Type B pancreatic cell (in vitro differentiated cells): ENCODE results near the gene C19orf25. TPM values are rescaled to one million over a fixed set of nuclear protein-coding genes. Genes with fewer than 3 reads are reported as not detected.
A peak's percentile ranks its signal among the peaks of the same experiment; 100 is the strongest.

ENCODE experiments used
- DNase-seq: peaks from one replicate; pipeline ENCODE4 v3.0.0; 2021; ENCODE audit warnings: mixed read lengths; ENCODE audit not compliant: unreplicated experiment; ENCODE audit errors: extremely low spot score
- H3K27ac Mint-ChIP-seq: 2 replicates; pipeline ENCODE4 v1.8.0; 2021; ENCODE audit warnings: mild to moderate bottlenecking, mixed read lengths
- H3K27me3 Mint-ChIP-seq: 2 replicates; pipeline ENCODE4 v1.8.0; 2021; ENCODE audit warnings: mixed read lengths
- H3K36me3 Mint-ChIP-seq: 2 replicates; pipeline ENCODE4 v1.8.0; 2021; ENCODE audit warnings: mixed read lengths
- H3K4me1 Mint-ChIP-seq: one replicate; pipeline ENCODE4 v1.8.0; 2021; ENCODE audit warnings: mixed read lengths; ENCODE audit not compliant: unreplicated experiment
- H3K4me3 Mint-ChIP-seq: 2 replicates; pipeline ENCODE4 v1.8.0; 2021; ENCODE audit warnings: mild to moderate bottlenecking, mixed read lengths
- H3K9me3 Mint-ChIP-seq: 2 replicates; pipeline ENCODE4 v1.8.0; 2021; ENCODE audit warnings: mixed read lengths
- CTCF ChIP-seq: fragments of 200-600 bp; sonication (generic); conservative IDR thresholded peaks from 2 replicates; pipeline ENCODE4 v1.5.0; 2021; ENCODE audit warnings: antibody characterized with exemption, mild to moderate bottlenecking
- total RNA-seq: library from RNA; stranded (reverse); gene quantifications from 2 replicates; pipeline ENCODE4 v1.2.1, GENCODE V29; 2021; ENCODE audit warnings: low replicate concordance

C19orf25 gene
- total RNA-seq, 1 donor from 2014 or later = 37.5 TPM

- Mint-ChIP-seq H3K4me1 (peaks cover 5% of the 10 kb centered on the region), H3K27ac (peak overlapping the region; percentile 36), H3K9me3 (no peaks in the 10 kb centered on the region), H3K36me3 (peaks cover 7% of the 10 kb centered on the region), H3K27me3 (no peaks in the 10 kb centered on the region), H3K4me3 (no peak overlapping the region)
- no peak for TF ChIP-seq CTCF
- no peak for DNase-seq
These were observed 49.3 kb downstream of the C19orf25 start for GRCh38 chr19:1429750-1430149.

DNA sequence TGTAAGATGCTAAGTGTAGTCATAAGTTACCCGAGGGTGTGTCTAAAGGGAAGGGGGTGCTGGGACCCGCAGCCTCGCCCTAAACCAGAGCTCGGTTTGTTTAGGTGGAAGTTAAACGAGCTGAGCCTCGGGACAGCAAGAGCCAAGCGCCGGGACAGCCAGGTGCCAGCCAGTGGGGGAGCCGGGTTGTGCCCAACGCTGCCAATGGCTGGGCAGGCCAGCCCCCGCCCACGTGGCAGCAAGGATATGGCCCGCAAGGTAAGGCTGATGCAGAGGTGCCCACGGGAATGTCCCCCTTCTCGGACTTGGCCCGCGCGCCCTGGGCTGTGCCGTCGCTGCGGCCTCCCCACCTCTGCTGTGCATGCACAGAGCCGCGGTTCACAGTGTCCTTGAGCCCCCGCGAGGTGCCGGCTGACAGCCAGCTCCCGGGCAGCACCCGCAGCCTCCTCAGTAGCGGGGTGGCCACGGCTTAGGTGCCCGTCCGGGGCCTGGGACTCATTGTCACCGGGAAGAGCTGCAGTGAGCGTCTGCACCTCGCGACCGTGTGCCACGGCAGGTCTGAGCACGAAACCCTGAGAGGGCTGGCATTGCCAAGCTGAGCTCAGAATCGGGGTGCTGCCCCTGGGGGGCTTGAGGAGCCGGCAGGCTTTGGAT is 50.1 kb downstream of the C19orf25 start:
- no peak overlapping the region for H3K27ac Mint-ChIP-seq
- no peak for TF ChIP-seq CTCF
- no peaks in the 10 kb centered on the region for H3K27me3 Mint-ChIP-seq
- H3K36me3 Mint-ChIP-seq = peaks cover 7% of the 10 kb centered on the region
- H3K4me1 Mint-ChIP-seq = peaks cover 5% of the 10 kb centered on the region
- H3K4me3 Mint-ChIP-seq = no peak overlapping the region
- no peak for DNase-seq
- no peaks in the 10 kb centered on the region for H3K9me3 Mint-ChIP-seq

DNA sequence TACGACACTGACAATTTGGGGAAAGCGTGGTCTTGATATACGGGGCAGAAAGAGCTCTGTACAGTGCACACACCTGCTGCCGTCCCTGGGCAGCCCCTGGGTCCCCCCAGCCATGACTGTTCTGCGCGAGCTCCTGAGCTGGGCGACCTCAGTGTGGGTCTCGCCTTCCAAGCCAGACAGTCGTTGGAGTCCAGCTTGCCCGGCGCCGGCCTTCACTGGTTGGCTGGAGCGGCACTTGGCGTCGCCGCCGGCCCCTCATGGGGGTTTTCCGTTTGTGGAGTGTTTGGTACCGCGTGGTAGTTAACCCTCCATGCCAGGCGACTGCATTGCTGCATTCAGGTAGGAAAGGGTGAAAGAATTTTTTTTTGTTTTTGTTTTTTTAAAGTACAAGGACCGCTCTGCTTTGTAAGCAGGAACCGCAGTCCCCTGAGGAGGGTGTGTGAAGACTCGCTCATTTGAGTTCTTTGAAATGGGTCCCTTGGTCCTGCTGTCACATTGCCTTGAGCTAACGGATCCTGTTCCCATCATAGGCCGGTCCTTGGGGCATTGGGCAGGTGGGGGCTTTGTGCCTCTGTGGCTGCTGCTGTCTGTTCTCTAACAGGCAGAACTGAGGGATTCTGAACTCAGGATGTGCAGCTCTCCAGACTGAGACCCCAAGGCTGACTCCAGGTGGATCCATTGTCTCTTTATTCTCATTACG is 51.6 kb downstream of the C19orf25 start:
- H3K4me3 Mint-ChIP-seq = no peak overlapping the region
- no peaks in the 10 kb centered on the region for H3K27me3 Mint-ChIP-seq
- peaks cover 14% of the 10 kb centered on the region for H3K36me3 Mint-ChIP-seq
- peaks cover 10% of the 10 kb centered on the region for H3K4me1 Mint-ChIP-seq
- no peak overlapping the region for H3K27ac Mint-ChIP-seq
- H3K9me3 Mint-ChIP-seq = no peaks in the 10 kb centered on the region
- no peak for DNase-seq
- TF ChIP-seq CTCF = no peak

DNA sequence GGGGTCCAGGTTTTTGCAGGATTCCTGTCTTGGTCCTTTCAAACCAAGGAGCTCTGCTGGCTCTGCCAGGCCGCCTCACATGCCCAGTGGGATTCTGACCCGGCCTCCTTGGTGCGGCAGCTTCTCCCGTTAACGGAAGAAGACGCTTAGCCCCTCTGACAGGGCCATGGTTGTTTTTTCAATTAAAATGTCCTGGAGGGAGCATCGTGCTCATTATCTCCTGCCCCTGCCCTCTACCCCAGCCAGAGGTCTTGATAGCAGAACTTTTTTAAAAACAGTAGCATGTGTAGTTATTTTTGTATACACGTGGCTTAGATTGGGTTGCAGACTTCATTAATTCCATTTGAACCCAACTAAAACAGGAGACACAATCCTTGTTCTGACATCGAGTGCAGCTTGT is 52.3 kb downstream of the C19orf25 start:
- no peaks in the 10 kb centered on the region for H3K9me3 Mint-ChIP-seq
- H3K4me1 Mint-ChIP-seq = peaks cover 10% of the 10 kb centered on the region
- H3K4me3 Mint-ChIP-seq = no peak overlapping the region
- TF ChIP-seq CTCF = no peak
- H3K36me3 Mint-ChIP-seq = peaks cover 16% of the 10 kb centered on the region
- no peak overlapping the region for H3K27ac Mint-ChIP-seq
- DNase-seq = no peak
- no peaks in the 10 kb centered on the region for H3K27me3 Mint-ChIP-seq

DNA sequence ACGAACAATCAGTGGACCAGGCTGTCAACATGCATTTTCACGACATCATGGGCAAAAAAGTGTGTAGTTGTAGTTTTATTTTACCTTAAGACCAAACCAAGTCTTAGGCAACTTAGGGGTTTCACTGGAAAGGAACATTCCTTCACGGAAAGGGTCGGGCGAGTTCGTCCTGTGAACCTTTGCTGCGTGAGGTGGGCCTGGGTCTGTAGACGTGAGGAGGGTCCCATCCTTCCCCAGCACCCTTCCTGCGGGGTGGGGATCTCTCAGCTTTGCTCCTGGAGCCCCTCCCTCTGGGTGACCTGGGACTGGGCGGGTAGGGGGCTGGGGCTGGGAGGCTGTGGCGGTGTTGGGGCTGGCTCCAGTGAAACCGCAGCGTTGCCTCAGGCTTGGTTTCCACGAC is 53.1 kb downstream of the C19orf25 start:
- Mint-ChIP-seq H3K27me3 (no peaks in the 10 kb centered on the region), H3K4me3 (no peak overlapping the region), H3K9me3 (no peaks in the 10 kb centered on the region), H3K27ac (peak overlapping the region; percentile 51), H3K4me1 (peaks cover 12% of the 10 kb centered on the region), H3K36me3 (peaks cover 17% of the 10 kb centered on the region)
- DNase-seq = no peak
- TF ChIP-seq CTCF = no peak
